Measurements from ENCODE around the gene PLOD1.

GRCh38 chr1:11948822-11949458 lies 14.4 kb downstream of the PLOD1 start:
- TF ChIP-seq, protein P1, sequence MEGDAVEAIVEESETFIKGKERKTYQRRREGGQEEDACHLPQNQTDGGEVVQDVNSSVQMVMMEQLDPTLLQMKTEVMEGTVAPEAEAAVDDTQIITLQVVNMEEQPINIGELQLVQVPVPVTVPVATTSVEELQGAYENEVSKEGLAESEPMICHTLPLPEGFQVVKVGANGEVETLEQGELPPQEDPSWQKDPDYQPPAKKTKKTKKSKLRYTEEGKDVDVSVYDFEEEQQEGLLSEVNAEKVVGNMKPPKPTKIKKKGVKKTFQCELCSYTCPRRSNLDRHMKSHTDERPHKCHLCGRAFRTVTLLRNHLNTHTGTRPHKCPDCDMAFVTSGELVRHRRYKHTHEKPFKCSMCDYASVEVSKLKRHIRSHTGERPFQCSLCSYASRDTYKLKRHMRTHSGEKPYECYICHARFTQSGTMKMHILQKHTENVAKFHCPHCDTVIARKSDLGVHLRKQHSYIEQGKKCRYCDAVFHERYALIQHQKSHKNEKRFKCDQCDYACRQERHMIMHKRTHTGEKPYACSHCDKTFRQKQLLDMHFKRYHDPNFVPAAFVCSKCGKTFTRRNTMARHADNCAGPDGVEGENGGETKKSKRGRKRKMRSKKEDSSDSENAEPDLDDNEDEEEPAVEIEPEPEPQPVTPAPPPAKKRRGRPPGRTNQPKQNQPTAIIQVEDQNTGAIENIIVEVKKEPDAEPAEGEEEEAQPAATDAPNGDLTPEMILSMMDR (conservative IDR thresholded peaks at IDR 0.05; ENCODE audit: low read depth, low read length) = no peak
- TF ChIP-seq EZH2 (IDR thresholded peaks at IDR 0.05; ENCODE audit: borderline replicate concordance, low read depth, low read length, poor library complexity, severe bottlenecking) = no peak

Measured in A673 (cell line).